Activated B cell treated with CpG ODN at 0.5 μM for 24 hours (primary cell): ENCODE results near the gene TBC1D7. TPM values are rescaled to one million over a fixed set of nuclear protein-coding genes. Genes with fewer than 3 reads are reported as not detected.

Experiments used
- ATAC-seq: fragments of 200-7000 bp; cut with Tn5 transposase; one replicate; pipeline ENCODE4 v1.10.0; 2021; ENCODE audit warnings: low read depth, mild to moderate bottlenecking, moderate library complexity
- CTCF ChIA-PET: fragments of 350-600 bp; sonication (Branson Sonifier 250); formaldehyde crosslinking; loops from one replicate; lab custom pipeline; 2021; ENCODE audit warnings: antibody characterized with exemption; lab: Charles Lee
- POLR2A ChIA-PET: fragments of 350-600 bp; sonication (Branson Sonifier 250); formaldehyde crosslinking; loops from one replicate; lab custom pipeline; 2021; ENCODE audit warnings: antibody characterized with exemption; lab: Charles Lee
- DNase-seq: peaks from one replicate; pipeline ENCODE4 v3.0.0; 2022
- H3K27ac Mint-ChIP-seq: one replicate; pipeline ENCODE4 v1.8.0; 2020; ENCODE audit warnings: mixed read lengths
- H3K27me3 Mint-ChIP-seq: one replicate; pipeline ENCODE4 v1.8.0; 2021; ENCODE audit warnings: mixed read lengths
- H3K36me3 Mint-ChIP-seq: one replicate; pipeline ENCODE4 v1.8.0; 2021; ENCODE audit warnings: low read depth, mixed read lengths
- H3K4me1 Mint-ChIP-seq: one replicate; pipeline ENCODE4 v1.8.0; 2021; ENCODE audit warnings: mixed read lengths
- H3K4me3 Mint-ChIP-seq: one replicate; pipeline ENCODE4 v1.8.0; 2020; ENCODE audit warnings: mild to moderate bottlenecking, mixed read lengths
- H3K9me3 Mint-ChIP-seq: one replicate; pipeline ENCODE4 v1.8.0; 2020; ENCODE audit warnings: mixed read lengths
- CTCF ChIP-seq: fragments of 200-600 bp; IDR thresholded peaks from one replicate; pipeline ENCODE4 v1.8.0; 2022; ENCODE audit warnings: antibody characterized with exemption, mild to moderate bottlenecking
- intact Hi-C: fragments of 100-400 bp; cut with micrococcal nuclease; formaldehyde crosslinking; loops from one replicate; pipeline ENCODE4 v1.15.1; 2024
- total RNA-seq: library from RNA; stranded (reverse); gene quantifications from 2 replicates; pipeline ENCODE4 v1.2.3, GENCODE V29; 2022

Gene TBC1D7
- total RNA-seq, 1 donor from 2014 or later, result 18.5 TPM

- no peak overlapping the region for H3K4me3 Mint-ChIP-seq
- ATAC-seq (no peak), DNase-seq (no peak)
- intact Hi-C loops, result loop anchor here (10.0 kb wide), 1 partner anchor 353 kb away; no protein-coding TSS in a partner anchor
- H3K27ac Mint-ChIP-seq, result peak overlapping the region; percentile 60
- ChIA-PET CTCF (no interaction called here), POLR2A (no interaction called here)
- no peak for TF ChIP-seq CTCF
- H3K4me1 Mint-ChIP-seq, result peaks cover 44% of the 10 kb centered on the region
- no peaks in the 10 kb centered on the region for H3K9me3 Mint-ChIP-seq
- H3K27me3 Mint-ChIP-seq, result no peaks in the 10 kb centered on the region
- no peaks in the 10 kb centered on the region for H3K36me3 Mint-ChIP-seq
These were observed 23.8 kb upstream of the TBC1D7 start for GRCh38 chr6:13352165-13352564.

GRCh38 chr6:13351271-13351670 is 22.9 kb upstream of the TBC1D7 start:
- Mint-ChIP-seq H3K27ac (no peak overlapping the region), H3K27me3 (no peaks in the 10 kb centered on the region), H3K36me3 (no peaks in the 10 kb centered on the region), H3K9me3 (no peaks in the 10 kb centered on the region), H3K4me3 (no peak overlapping the region), H3K4me1 (peaks cover 35% of the 10 kb centered on the region)
- no peak for TF ChIP-seq CTCF
- ATAC-seq (no peak), DNase-seq (no peak)
- POLR2A ChIA-PET, result no interaction called here
- CTCF ChIA-PET, result no interaction called here
- intact Hi-C loops, result loop anchor here (10.0 kb wide), 1 partner anchor 354 kb away; no protein-coding TSS in a partner anchor

- ChIA-PET CTCF (no interaction called here), POLR2A (no interaction called here)
- intact Hi-C loops, result loop anchor here (10.0 kb wide), 1 partner anchor 355 kb away; no protein-coding TSS in a partner anchor
- ATAC-seq (no peak), DNase-seq (no peak)
- Mint-ChIP-seq H3K36me3 (no peaks in the 10 kb centered on the region), H3K4me1 (peaks cover 22% of the 10 kb centered on the region), H3K27me3 (no peaks in the 10 kb centered on the region), H3K27ac (no peak overlapping the region), H3K4me3 (no peak overlapping the region), H3K9me3 (no peaks in the 10 kb centered on the region)
- no peak for TF ChIP-seq CTCF
These were observed 21.6 kb upstream of the TBC1D7 start for GRCh38 chr6:13349811-13350506.

GRCh38 chr6:13348334-13349113 is 20.2 kb upstream of the TBC1D7 start:
- Mint-ChIP-seq H3K27ac (no peak overlapping the region), H3K4me1 (peaks cover 7% of the 10 kb centered on the region), H3K4me3 (no peak overlapping the region), H3K36me3 (no peaks in the 10 kb centered on the region), H3K27me3 (no peaks in the 10 kb centered on the region), H3K9me3 (no peaks in the 10 kb centered on the region)
- no peak for TF ChIP-seq CTCF
- CTCF ChIA-PET, result interaction anchor here (0.6 kb wide), 1 partner anchor 212 kb away, joined by 3 read pairs; no protein-coding TSS in a partner anchor
- intact Hi-C loops, result no loop called here
- no peak for DNase-seq
- POLR2A ChIA-PET, result interaction anchor here (0.7 kb wide), 1 partner anchor 138 kb away, joined by 4 read pairs; no protein-coding TSS in a partner anchor
- ATAC-seq, result no peak

- DNase-seq (no peak), ATAC-seq (no peak)
- H3K9me3 Mint-ChIP-seq, result peaks cover 3% of the 10 kb centered on the region
- intact Hi-C loops, result no loop called here
- ChIA-PET POLR2A (interaction anchor here (1.2 kb wide), 1 partner anchor 9 kb away, joined by 5 read pairs; no protein-coding TSS in a partner anchor), CTCF (no interaction called here)
- no peak for TF ChIP-seq CTCF
- no peak overlapping the region for H3K27ac Mint-ChIP-seq
- no peaks in the 10 kb centered on the region for H3K36me3 Mint-ChIP-seq
- H3K4me1 Mint-ChIP-seq, result peaks cover 1% of the 10 kb centered on the region
- no peaks in the 10 kb centered on the region for H3K27me3 Mint-ChIP-seq
- no peak overlapping the region for H3K4me3 Mint-ChIP-seq
These were observed 17.9 kb upstream of the TBC1D7 start for GRCh38 chr6:13346245-13346644.
